Ishikawa (cell line): ENCODE measurements around the gene ACSM3.

Experiments
- EP300 ChIP-seq: IDR thresholded peaks from 2 replicates; pipeline ENCODE4 v1.6.1; 2012; ENCODE audit warnings: borderline replicate concordance
- NFIC ChIP-seq: IDR thresholded peaks from 2 replicates; pipeline ENCODE4 v1.6.1; 2012
- RAD21 ChIP-seq: IDR thresholded peaks from 2 replicates; pipeline ENCODE4 v1.6.1; 2012; ENCODE audit warnings: low read depth
- TAF1 ChIP-seq: IDR thresholded peaks from 2 replicates; pipeline ENCODE4 v1.6.1; 2012; ENCODE audit warnings: low read depth, mild to moderate bottlenecking
- TCF12 ChIP-seq: IDR thresholded peaks from 2 replicates; pipeline ENCODE4 v1.6.1; 2012; ENCODE audit warnings: low read depth
- TEAD4 ChIP-seq: IDR thresholded peaks from 2 replicates; pipeline ENCODE4 v1.6.1; 2012
- YY1 ChIP-seq: IDR thresholded peaks from 2 replicates; pipeline ENCODE4 v1.6.1; 2012; ENCODE audit warnings: low read depth
- TF ChIP-seq, protein P1 (sequence below): IDR thresholded peaks from 2 replicates; pipeline ENCODE4 v1.6.1; 2012; ENCODE audit warnings: low read depth, mild to moderate bottlenecking
- TF ChIP-seq, protein P2 (sequence below): IDR thresholded peaks from 2 replicates; pipeline ENCODE4 v1.6.1; 2012
- TF ChIP-seq, protein P3 (sequence below): IDR thresholded peaks from 2 replicates; pipeline ENCODE4 v1.6.1; 2012

DNA sequence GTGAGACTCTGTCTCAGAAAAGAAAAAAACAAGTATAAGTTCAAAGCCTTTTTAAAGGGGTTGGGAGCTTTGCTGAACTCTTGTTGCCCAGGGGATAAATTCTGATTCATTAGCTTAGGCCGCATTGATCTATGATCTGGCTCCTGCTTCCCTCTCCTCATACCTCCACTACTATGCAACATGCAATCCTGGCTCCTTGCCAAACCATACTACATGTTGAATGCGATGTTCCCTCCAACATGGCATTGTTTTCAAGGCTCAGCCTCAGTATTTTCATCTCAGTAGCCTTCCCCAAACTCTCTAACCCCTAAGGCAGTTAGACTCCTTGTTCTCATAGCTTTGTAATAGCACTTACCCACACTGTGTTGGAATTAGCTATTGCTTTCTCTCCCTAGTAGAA is 48.7 kb downstream of the ACSM3 start:
- TF ChIP-seq TEAD4 (no peak), YY1 (no peak), EP300 (no peak), NFIC (0 out of 2 replicates have a peak, but pooled peaks have one; percentile 18), TAF1 (no peak), TCF12 (no peak), RAD21 (no peak)
- TF ChIP-seq, protein P1, sequence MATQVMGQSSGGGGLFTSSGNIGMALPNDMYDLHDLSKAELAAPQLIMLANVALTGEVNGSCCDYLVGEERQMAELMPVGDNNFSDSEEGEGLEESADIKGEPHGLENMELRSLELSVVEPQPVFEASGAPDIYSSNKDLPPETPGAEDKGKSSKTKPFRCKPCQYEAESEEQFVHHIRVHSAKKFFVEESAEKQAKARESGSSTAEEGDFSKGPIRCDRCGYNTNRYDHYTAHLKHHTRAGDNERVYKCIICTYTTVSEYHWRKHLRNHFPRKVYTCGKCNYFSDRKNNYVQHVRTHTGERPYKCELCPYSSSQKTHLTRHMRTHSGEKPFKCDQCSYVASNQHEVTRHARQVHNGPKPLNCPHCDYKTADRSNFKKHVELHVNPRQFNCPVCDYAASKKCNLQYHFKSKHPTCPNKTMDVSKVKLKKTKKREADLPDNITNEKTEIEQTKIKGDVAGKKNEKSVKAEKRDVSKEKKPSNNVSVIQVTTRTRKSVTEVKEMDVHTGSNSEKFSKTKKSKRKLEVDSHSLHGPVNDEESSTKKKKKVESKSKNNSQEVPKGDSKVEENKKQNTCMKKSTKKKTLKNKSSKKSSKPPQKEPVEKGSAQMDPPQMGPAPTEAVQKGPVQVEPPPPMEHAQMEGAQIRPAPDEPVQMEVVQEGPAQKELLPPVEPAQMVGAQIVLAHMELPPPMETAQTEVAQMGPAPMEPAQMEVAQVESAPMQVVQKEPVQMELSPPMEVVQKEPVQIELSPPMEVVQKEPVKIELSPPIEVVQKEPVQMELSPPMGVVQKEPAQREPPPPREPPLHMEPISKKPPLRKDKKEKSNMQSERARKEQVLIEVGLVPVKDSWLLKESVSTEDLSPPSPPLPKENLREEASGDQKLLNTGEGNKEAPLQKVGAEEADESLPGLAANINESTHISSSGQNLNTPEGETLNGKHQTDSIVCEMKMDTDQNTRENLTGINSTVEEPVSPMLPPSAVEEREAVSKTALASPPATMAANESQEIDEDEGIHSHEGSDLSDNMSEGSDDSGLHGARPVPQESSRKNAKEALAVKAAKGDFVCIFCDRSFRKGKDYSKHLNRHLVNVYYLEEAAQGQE: no peak
- TF ChIP-seq, protein P2, sequence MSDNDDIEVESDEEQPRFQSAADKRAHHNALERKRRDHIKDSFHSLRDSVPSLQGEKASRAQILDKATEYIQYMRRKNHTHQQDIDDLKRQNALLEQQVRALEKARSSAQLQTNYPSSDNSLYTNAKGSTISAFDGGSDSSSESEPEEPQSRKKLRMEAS: no peak
- TF ChIP-seq, protein P3, sequence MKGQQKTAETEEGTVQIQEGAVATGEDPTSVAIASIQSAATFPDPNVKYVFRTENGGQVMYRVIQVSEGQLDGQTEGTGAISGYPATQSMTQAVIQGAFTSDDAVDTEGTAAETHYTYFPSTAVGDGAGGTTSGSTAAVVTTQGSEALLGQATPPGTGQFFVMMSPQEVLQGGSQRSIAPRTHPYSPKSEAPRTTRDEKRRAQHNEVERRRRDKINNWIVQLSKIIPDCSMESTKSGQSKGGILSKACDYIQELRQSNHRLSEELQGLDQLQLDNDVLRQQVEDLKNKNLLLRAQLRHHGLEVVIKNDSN: no peak
